GM19099 (cell line): ENCODE data around the gene INPP5B.

Experiments
- POLR2A ChIP-seq: IDR thresholded peaks from 3 replicates; pipeline ENCODE4 v1.6.1; 2011; ENCODE audit warnings: low read depth; ENCODE audit not compliant: insufficient read length; ENCODE audit errors: extremely low read depth

The INPP5B gene

DNA sequence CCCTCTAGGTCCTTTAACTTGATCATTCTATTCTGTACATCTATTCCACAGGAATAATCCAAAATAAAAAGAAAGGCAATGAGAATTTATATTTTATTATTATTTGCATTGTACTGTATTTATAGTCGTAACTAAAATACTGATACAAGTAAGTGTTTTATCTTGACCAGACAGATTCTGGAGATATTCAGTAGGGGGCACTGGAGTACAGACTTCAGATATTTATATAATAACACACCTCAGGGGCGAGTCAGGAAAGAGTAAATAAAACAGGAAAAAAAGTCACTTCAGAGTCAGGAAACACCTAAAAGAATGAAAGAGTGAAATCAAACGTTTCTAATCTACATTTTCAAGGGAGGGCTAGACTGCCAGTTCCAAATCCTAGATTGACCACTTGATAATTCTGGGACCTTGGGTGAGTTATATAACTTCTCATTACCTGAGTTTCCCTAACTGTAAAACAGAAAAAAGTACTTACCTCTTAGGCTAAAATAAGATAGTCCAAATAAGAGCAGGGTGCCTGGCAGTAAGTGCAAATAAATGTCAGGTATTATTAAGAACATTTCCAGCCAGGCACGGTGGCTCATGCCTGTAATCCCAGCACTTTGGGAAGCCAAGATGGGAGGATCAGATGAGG lies 56.4 kb downstream of the INPP5B start:
- no peak for TF ChIP-seq POLR2A

- no peak for TF ChIP-seq POLR2A
Measured at GRCh38 chr1:37888022-37888700, 58.7 kb downstream of the INPP5B start.

- TF ChIP-seq POLR2A: no peak
Measured at GRCh38 chr1:37884145-37884544, 62.7 kb downstream of the INPP5B start.

DNA sequence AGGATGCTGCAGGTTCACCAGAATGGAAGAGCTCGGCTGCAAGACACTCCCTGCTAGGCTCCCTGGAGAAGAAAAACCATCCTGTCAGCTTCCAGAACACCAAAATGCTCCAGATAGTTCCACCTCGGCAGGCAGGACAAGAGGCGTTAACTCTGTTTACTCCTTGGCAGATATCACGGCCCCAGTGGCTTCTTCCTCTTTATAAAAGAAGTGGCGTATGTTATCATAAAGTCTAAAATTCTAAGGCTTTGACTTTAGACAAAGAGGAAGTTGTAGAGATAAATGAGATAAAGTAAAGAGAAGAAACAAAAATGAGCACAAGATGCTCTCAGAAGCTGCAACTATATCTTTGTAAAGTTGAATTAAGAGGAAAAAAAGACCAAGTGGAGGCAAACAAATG lies 63.2 kb downstream of the INPP5B start:
- no peak for TF ChIP-seq POLR2A

DNA sequence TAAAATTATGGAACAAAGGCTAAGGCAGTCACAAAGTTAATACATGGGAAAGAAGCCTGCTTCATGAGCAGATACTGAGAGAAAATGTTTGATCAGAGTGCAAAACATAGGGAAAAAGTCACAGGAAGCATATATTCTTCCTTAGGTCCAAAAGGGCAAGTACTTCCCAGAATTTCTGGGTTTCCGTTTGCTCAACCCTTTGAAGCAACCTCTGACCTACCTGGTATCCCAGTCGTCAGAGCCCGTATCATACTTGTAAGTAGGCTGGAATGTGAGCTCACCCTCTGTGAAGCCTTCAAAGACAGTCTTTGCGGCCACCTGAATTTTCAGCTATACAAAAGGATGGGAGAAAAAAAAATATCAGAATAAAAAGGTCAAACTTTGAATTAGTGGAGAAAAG lies 67.0 kb downstream of the INPP5B start:
- no peak for TF ChIP-seq POLR2A

- no peak for TF ChIP-seq POLR2A
Measured at GRCh38 chr1:37878071-37878470, 68.8 kb downstream of the INPP5B start.

GRCh38 chr1:37875833-37876232 lies 71.0 kb downstream of the INPP5B start:
- TF ChIP-seq POLR2A: no peak

DNA sequence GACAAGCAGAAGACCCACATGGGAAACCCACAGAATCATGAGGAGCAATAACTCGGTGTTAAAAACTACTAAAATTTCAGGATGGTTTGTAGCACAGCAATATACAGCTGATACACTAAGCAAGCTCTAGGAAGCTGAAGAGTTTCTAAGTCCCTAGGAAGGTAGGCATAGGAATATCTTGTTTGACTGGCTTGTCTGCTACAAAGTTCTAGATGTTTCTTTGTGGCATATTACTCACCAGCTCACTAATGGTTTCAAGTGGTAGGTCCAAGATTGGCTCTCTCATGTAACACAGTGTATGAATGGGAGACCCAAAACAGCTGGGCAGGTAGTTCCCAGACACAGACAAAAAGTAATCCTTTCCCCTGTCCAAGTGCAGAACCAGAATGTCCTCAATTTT lies 74.2 kb downstream of the INPP5B start:
- TF ChIP-seq POLR2A: no peak

- no peak for TF ChIP-seq POLR2A
Measured at GRCh38 chr1:37868466-37868865, 78.4 kb downstream of the INPP5B start.

DNA sequence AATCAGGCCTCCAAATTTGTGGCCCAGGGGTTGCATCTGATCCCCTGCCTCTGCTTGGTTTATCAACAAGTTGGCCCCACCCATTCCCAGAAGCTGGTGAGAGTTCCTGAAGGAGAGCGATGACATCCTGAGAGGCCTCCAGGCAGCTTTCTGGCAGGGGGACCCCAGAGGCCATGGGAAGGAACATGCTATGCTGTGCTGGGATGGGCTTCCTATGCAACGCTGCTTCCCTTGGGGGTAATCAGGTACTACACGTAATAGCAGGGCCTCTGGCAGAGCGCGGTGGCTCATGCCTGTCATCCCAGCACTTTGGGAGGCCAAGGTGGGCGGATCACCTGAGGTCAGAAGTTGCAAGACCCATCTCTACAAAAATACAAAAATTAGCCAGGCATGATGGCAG lies 79.1 kb downstream of the INPP5B start:
- no peak for TF ChIP-seq POLR2A

- no peak for TF ChIP-seq POLR2A
Measured at GRCh38 chr1:37866491-37866890, 80.4 kb downstream of the INPP5B start.

GRCh38 chr1:37865348-37866120 lies 81.3 kb downstream of the INPP5B start:
- no peak for TF ChIP-seq POLR2A

DNA sequence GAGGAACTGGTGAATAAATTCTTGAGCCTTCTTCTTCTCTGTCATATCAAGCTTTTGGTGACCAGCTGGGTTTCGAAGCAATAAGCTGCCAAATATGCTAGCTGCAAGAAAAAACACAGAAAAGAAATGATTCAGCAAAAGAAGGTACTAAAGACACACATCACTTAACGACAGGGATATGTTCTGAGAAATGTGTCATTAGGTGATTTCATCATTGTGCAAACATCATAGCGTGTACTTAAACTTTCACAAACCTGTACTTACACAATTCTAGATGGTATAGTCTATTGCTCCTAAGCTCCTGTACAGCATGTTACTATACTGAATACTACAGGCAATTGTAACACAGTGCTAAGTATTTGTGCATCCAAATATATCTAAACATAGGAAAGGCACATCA lies 84.5 kb downstream of the INPP5B start:
- TF ChIP-seq POLR2A: no peak

DNA sequence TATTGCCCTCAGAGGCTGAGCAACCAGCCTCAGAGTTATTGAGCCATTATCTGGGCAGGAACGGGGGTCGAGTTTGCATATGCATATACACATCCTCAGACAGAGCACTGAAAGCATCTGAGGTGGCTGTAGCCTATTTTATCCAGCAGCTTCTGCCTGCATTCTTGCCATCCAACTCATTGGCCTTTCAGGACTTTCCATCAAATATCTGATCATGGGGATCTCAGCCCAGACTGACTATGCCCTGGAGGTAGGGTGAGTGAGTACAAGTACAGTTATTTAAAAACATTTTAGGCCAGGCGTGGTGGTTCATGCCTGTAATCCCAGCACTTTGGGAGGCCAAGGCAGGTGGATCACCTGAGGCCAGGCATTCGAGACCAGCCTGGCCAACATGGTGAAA lies 85.7 kb downstream of the INPP5B start:
- TF ChIP-seq POLR2A: no peak

DNA sequence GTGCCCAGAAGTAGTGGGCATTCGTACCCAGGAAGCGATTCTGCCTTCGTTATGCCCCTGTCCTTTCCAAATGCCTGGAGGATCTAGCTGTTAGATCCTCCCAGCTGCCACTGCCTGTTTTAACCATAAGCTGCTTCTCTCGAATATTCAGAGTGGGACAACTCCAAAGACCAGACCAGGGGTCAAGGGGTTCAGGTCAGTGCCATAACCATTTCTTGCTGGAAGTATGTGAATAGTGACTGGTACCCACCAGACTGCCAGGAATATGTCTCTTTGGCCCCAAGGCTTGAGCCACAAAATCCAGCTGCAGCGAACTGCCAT lies 86.5 kb downstream of the INPP5B start:
- TF ChIP-seq POLR2A: no peak
